VCaP (cell line): ENCODE data around the gene ZFYVE28.

Experiments used
- H3K27ac ChIP-seq: fragments of 450-650 bp; 2 replicates; pipeline ENCODE4 v1.5.1; 2017
- CTCF ChIP-seq: fragments of 450-650 bp; conservative IDR thresholded peaks from 2 replicates; pipeline ENCODE4 v1.5.1; 2017; ENCODE audit warnings: mild to moderate bottlenecking, moderate library complexity

The ZFYVE28 gene

GRCh38 chr4:2331043-2331420, 87.4 kb downstream of the ZFYVE28 start:
- TF ChIP-seq CTCF, result no peak
- H3K27ac ChIP-seq, result no peak overlapping the region

- no peak for TF ChIP-seq CTCF
- no peak overlapping the region for H3K27ac ChIP-seq
These were observed 88.1 kb downstream of the ZFYVE28 start for GRCh38 chr4:2330091-2331042.

GRCh38 chr4:2327579-2327978, 90.9 kb downstream of the ZFYVE28 start:
- H3K27ac ChIP-seq, result no peak overlapping the region
- TF ChIP-seq CTCF, result no peak

- TF ChIP-seq CTCF, result no peak
- H3K27ac ChIP-seq, result no peak overlapping the region
These were observed 93.6 kb downstream of the ZFYVE28 start for GRCh38 chr4:2324891-2325290.

GRCh38 chr4:2322841-2323240, 95.6 kb downstream of the ZFYVE28 start:
- no peak overlapping the region for H3K27ac ChIP-seq
- no peak for TF ChIP-seq CTCF

- TF ChIP-seq CTCF, result no peak
- H3K27ac ChIP-seq, result no peak overlapping the region
These were observed 96.2 kb downstream of the ZFYVE28 start for GRCh38 chr4:2322227-2322626.

GRCh38 chr4:2321279-2322196, 96.9 kb downstream of the ZFYVE28 start:
- H3K27ac ChIP-seq, result no peak overlapping the region
- TF ChIP-seq CTCF, result no peak
